Skin of body (tissue), 2 donors: Measurements from ENCODE around the gene TBL1X. TPM values are rescaled to one million over a fixed set of nuclear protein-coding genes. Genes with fewer than 3 reads are reported as not detected.

Experiments
- DNase-seq: peaks from one replicate; lab custom pipeline; 2025; lab: John Stamatoyannopoulos, UW
- total RNA-seq: library from RNA; depleted of rRNA; stranded (reverse); fragments of >200 nt; gene quantifications from one replicate; pipeline ENCODE4 v1.2.3, GENCODE V29; 2014

Gene TBL1X
- total RNA-seq, 1 donor from 2014 or later = 13.2 TPM

GRCh38 chrX:9700555-9700954 is 235.7 kb downstream of the TBL1X start:
- DNase-seq = no peak

- DNase-seq = no peak
Observed at GRCh38 chrX:9701790-9702189, 236.9 kb downstream of the TBL1X start.

DNA sequence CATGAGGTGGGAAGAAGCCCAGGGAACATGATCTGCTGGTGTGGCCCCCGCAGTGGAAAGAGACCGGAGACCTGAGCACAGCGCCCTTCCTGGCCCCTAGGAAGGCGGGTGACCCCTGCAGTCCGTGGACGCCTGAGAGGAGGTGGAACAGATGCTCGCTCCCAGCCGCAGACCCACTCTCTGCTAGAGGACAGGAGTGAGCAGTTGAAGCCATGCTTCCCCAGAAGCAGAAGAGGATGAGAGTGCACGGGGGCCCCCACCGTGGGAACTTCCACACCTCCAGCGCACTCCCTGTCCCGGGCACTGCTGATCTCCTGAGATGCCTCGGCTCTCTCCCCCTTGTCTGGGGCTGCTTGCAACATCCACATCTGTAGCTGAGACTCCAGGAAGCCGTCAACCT is 238.5 kb downstream of the TBL1X start:
- no peak for DNase-seq

GRCh38 chrX:9704876-9705465 is 240.1 kb downstream of the TBL1X start:
- no peak for DNase-seq

- DNase-seq = no peak
Observed at GRCh38 chrX:9706421-9706820, 241.6 kb downstream of the TBL1X start.

DNA sequence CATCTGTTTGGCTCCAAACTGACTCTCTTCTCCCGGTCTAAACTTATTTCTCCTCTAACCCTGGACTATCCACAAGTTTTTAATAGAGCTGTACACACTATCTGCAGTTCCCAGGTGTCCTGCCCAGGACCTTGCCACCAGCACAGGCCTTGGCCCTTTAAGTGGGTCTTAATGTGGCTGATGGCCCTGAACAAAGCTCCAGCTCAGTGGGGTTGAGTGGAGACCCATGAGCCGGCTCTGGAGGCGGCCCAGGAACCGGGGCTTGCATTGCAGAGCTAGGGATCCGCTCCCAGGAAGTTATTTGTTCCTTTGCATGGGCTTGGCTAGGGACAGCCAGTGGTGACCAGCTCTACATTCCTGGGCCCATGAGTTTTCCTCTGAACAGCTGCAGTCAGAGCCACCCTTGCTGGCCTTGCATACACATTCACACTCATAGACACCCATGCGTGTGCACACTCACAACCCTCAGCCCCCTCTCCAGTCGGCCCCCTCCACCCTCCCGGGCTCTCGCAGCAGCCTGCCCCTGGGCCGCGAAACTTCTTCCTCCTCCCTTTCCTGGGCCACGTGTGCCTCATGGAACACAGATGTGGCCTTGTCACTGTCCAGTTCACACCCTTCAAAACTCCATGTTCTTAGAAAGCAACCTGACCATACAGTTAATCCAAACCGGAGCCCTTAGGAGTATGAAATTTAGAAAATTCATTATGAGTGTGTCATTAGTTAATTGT is 242.6 kb downstream of the TBL1X start:
- no peak for DNase-seq

GRCh38 chrX:9708086-9708485 is 243.2 kb downstream of the TBL1X start:
- DNase-seq = no peak

DNA sequence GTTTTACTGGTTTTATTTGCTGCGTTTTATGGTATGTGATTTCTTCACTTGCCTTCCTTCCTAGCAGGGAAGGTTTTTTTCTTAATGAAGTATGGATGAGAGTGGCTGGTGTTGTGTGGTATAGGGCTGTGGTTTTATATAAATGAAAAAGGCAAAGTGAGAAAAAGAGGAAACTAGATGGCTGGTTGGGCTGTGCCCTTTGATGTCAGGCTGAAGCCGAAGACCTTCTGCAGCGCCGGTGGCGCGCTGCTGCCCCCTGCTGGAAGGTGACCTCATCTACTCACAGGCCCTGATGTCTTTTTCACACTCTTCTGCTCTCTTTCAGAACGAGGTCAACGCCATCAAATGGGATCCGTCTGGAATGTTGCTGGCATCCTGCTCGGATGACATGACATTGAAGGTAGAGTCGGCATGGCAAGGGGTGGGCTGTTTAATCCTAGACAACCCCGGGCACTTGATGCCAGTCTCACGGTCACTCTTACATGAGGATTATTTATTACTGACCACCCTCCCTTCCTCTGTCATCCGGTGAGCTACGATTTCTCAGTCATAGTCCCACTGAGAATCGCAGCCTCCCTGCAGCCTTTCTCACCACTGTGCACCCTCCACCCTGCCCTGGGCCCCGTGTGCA is 244.2 kb downstream of the TBL1X start:
- DNase-seq = peak; percentile 49

DNA sequence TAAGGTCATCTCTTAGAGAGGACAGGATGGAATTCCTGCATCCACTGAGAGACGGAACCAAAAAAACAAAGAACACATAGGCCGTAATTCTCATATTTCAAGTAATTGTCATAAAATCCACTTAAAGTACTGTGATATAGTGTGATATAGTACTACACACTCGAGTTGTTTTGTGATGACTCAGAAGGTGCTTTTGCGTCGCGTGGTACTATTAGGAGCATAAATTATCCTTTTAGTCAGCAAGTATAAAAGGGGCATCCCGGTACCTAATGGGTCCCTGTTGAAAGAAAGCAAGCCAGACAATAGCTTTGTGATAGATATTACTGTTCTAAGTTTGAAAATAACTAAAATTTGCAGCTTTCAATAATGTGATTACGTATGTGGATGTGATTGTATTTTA is 245.5 kb downstream of the TBL1X start:
- no peak for DNase-seq

GRCh38 chrX:9717376-9717775 is 252.5 kb downstream of the TBL1X start:
- no peak for DNase-seq

GRCh38 chrX:9724711-9725110 is 259.9 kb downstream of the TBL1X start:
- DNase-seq = no peak

GRCh38 chrX:9728261-9728660 is 263.4 kb downstream of the TBL1X start:
- no peak for DNase-seq

- peak; percentile 18 for DNase-seq
Observed at GRCh38 chrX:9729171-9729885, 264.5 kb downstream of the TBL1X start.

- no peak for DNase-seq
Observed at GRCh38 chrX:9730078-9730477, 265.2 kb downstream of the TBL1X start.

DNA sequence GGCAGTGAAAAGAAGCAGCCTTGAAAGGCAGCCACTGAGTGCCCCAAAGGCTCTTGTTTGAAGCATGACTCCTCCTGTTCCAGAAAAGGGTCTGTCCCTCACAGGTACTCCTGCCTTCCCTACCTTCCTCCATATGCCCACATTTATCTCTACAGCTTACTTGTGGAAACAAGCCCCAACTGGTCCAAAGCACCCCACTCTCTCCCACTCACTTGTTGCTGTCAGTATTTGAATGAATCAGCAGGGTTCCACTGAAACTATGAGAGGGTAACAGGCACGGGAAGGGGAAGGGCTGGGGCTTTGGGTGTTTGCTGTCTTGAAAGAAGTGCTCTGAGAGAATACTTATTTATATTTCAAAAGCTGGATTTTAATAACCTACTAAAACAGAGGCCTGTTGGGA is 265.9 kb downstream of the TBL1X start:
- DNase-seq = no peak

- no peak for DNase-seq
Observed at GRCh38 chrX:9737363-9737762, 272.5 kb downstream of the TBL1X start.

GRCh38 chrX:9738151-9738550 is 273.3 kb downstream of the TBL1X start:
- DNase-seq = no peak

GRCh38 chrX:9739130-9739529 is 274.3 kb downstream of the TBL1X start:
- no peak for DNase-seq

DNA sequence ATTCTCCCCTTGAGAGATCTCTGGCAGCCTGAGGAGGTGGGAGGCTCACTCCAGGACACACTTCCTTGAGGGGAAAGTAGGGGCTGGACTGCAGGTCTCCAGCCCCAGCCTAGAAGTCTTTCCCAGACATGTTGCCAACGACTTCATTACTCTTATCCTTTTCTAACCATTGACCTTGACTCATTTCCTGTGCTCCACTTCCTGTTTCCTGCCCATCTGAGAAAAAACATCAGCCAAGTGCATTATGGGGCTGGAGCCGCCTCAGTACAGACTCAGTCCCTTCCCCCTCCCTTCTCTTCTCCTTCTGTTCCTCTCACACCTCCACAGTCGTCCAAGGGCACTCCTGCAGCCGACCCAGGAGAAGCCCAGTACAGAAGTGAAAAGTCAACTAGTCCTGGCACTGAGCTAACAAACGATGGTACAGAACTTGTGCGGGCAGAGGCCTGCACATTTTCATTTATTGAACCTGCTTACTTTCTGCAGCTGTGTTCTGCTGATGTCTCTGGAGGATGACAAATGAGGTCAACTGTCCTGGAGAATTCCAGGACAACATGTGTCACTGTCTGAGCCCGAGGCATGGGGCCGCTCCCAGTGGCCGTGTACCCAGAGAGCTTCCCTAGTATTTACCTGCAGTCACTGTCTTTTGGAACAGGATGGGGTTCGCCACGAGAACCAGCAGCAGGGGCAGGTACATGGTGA is 280.7 kb downstream of the TBL1X start:
- DNase-seq = peak; percentile 4

GRCh38 chrX:9746148-9746888 is 281.5 kb downstream of the TBL1X start:
- DNase-seq = no peak

GRCh38 chrX:9747644-9748043 is 282.8 kb downstream of the TBL1X start:
- no peak for DNase-seq
